PC-9 (cell line): ENCODE measurements around the gene UNC13D.

Source experiments
- CTCF ChIP-seq: fragments of 200-600 bp; sonication (generic); conservative IDR thresholded peaks from 2 replicates; pipeline ENCODE4 v1.6.1; 2017; ENCODE audit warnings: mixed run types, antibody characterized with exemption, mild to moderate bottlenecking, moderate library complexity
- EZH2 ChIP-seq: fragments of 200-600 bp; sonication (generic); IDR thresholded peaks from 2 replicates; pipeline ENCODE4 v1.8.0; 2017; ENCODE audit warnings: antibody characterized with exemption, low read depth

- TF ChIP-seq CTCF (no peak), EZH2 (no peak)
These were observed 6.3 kb downstream of the UNC13D start for GRCh38 chr17:75837899-75838298.
